Keratinocyte (primary cell): ENCODE measurements around the gene LPAR3. TPM values are rescaled to one million over a fixed set of nuclear protein-coding genes. Genes with fewer than 3 reads are reported as not detected.
A peak's percentile ranks its signal among the peaks of the same experiment; 100 is the strongest.
"Not testable (repeated sequence)": the region's sequence is repeated elsewhere in the genome, so short reads cannot be mapped to it uniquely, and the experiment has no call there.

Source experiments
- DNase-seq: peaks from one replicate; pipeline ENCODE4 v3.0.0-alpha.2; 2011; ENCODE audit warnings: low read depth, missing footprints, low spot score
- FAIRE-seq: peaks from 2 replicates; lab custom pipeline; 2011; peaks lifted over from hg19 to GRCh38; lab: Jason Lieb, UNC
- H2AFZ ChIP-seq: 2 replicates; pipeline ENCODE4 v1.6.0; 2012; ENCODE audit warnings: low read length, control low read depth, inconsistent platforms; ENCODE audit not compliant: control insufficient read depth
- H3K27ac ChIP-seq: 2 replicates; pipeline ENCODE4 v1.5.1; 2011; ENCODE audit warnings: low read length; ENCODE audit not compliant: control insufficient read depth, insufficient read depth
- H3K27me3 ChIP-seq: 3 replicates; pipeline ENCODE4 v1.6.0; 2011; ENCODE audit warnings: low read length; ENCODE audit not compliant: control insufficient read depth, insufficient read depth; ENCODE audit errors: extremely low read depth
- H3K36me3 ChIP-seq, 2 experiments: 2 replicates in 1 of 2; 3 replicates in 1 of 2; pipeline ENCODE4 v1.5.1; 2011; ENCODE audit warnings: low read length in 2 of 2, mild to moderate bottlenecking in 1 of 2; ENCODE audit not compliant: control insufficient read depth in 2 of 2, insufficient read depth in 2 of 2; ENCODE audit errors: extremely low read depth in 1 of 2
- H3K4me1 ChIP-seq: 3 replicates; pipeline ENCODE4 v1.5.1; 2011; ENCODE audit warnings: low read length; ENCODE audit not compliant: control insufficient read depth, insufficient read depth; ENCODE audit errors: extremely low read depth
- H3K4me2 ChIP-seq: 3 replicates; pipeline ENCODE4 v1.6.0; 2011; ENCODE audit warnings: low read depth, low read length; ENCODE audit not compliant: control insufficient read depth, insufficient read depth; ENCODE audit errors: extremely low read depth
- H3K4me3 ChIP-seq, 3 experiments: fragments of 200-600 bp in 1 of 3; sonication (generic) in 1 of 3; 2 replicates in 2 of 3; 3 replicates in 1 of 3; pipeline ENCODE4 v1.5.1; 2011 to 2016; ENCODE audit warnings: low read length in 3 of 3, mild to moderate bottlenecking in 3 of 3, control low read depth in 2 of 3, inconsistent platforms in 1 of 3, low read depth in 1 of 3, mixed read lengths in 1 of 3, mixed run types in 1 of 3, moderate library complexity in 1 of 3; ENCODE audit not compliant: control insufficient read depth in 2 of 3, insufficient read depth in 2 of 3; ENCODE audit errors: extremely low read depth in 1 of 3
- H3K79me2 ChIP-seq: 2 replicates; pipeline ENCODE4 v1.6.0; 2012; ENCODE audit warnings: low read length; ENCODE audit not compliant: control insufficient read depth, insufficient read depth
- H3K9ac ChIP-seq: 3 replicates; pipeline ENCODE4 v1.6.0; 2011; ENCODE audit warnings: low read length; ENCODE audit not compliant: control insufficient read depth, insufficient read depth; ENCODE audit errors: extremely low read depth
- H3K9me1 ChIP-seq: 3 replicates; pipeline ENCODE4 v1.6.0; 2011; ENCODE audit warnings: low read length; ENCODE audit not compliant: control insufficient read depth, insufficient read depth; ENCODE audit errors: extremely low read depth
- H3K9me3 ChIP-seq: 2 replicates; pipeline ENCODE4 v1.5.1; 2012; ENCODE audit warnings: low read depth, low read length; ENCODE audit not compliant: control insufficient read depth
- H4K20me1 ChIP-seq: 3 replicates; pipeline ENCODE4 v1.6.0; 2011; ENCODE audit warnings: low read length; ENCODE audit not compliant: control insufficient read depth, insufficient read depth; ENCODE audit errors: extremely low read depth
- CTCF ChIP-seq, 3 experiments: IDR thresholded peaks in 1 of 3; conservative IDR thresholded peaks in 1 of 3; optimal IDR thresholded peaks in 1 of 3; 2 replicates in 2 of 3; 3 replicates in 1 of 3; pipeline versions ENCODE3 to v1.5.1; 2011; ENCODE audit warnings: low read length in 3 of 3, mild to moderate bottlenecking in 3 of 3, moderate library complexity in 2 of 3, control low read depth in 1 of 3, inconsistent platforms in 1 of 3; ENCODE audit not compliant: insufficient read depth in 2 of 3; ENCODE audit errors: extremely low read depth in 1 of 3
- EZH2 ChIP-seq: IDR thresholded peaks from one replicate; pipeline ENCODE4 v1.6.1; 2012; ENCODE audit warnings: inconsistent platforms, mild to moderate bottlenecking, low read length, moderate library complexity
- dilution Hi-C: fragments of 300-500 bp; cut with MboI; formaldehyde crosslinking; loops from one replicate; pipeline ENCODE4 v1.7.0; 2020; ENCODE audit warnings: low sequenced_read_pairs; ENCODE audit not compliant: extremely low pct_ligation_motif_present
- polyA plus RNA-seq, 5 experiments: library from polyadenylated mRNA; depleted of rRNA in 3 of 5; stranded (reverse) in 3 of 5; stranded (forward) in 1 of 5; unstranded in 1 of 5; fragments of >200 nt; gene quantifications; 1 replicate in 1 of 5; 2 replicates in 3 of 5; 3 replicates in 1 of 5; pipeline versions ENCODE4 v1.2.1 to v1.2.3, GENCODE V29; 2011 to 2012; ENCODE audit warnings: missing spikeins in 2 of 5, low read depth in 1 of 5, low replicate concordance in 1 of 5

The LPAR3 gene
- polyA plus RNA-seq, 1 donor (not counting 4 experiments of a cell fraction or from before 2014, with no cell fraction given) = 42.1 TPM

- FAIRE-seq = peak; percentile 88
- Histone ChIP-seq H4K20me1 (no peaks in the 10 kb centered on the region), H2AFZ (peak overlapping the region; percentile 17), H3K9ac (peak overlapping the region; percentile 14), H3K36me3 (no peaks in the 10 kb centered on the region), H3K4me3 (no peak overlapping the region), H3K4me1 (peaks cover 11% of the 10 kb centered on the region), H3K9me1 (no peaks in the 10 kb centered on the region), H3K4me2 (peak overlapping the region; percentile 9), H3K27ac (peak overlapping the region; percentile 38), H3K9me3 (no peaks in the 10 kb centered on the region), H3K79me2 (no peaks in the 10 kb centered on the region), H3K27me3 (no peaks in the 10 kb centered on the region)
- no peak for DNase-seq
- TF ChIP-seq EZH2 (no peak), CTCF (optimal IDR thresholded peaks at IDR 0.05 in 1 of 3, IDR thresholded peaks at IDR 0.05 in 1 of 3, conservative IDR thresholded peaks at IDR 0.05 in 1 of 3; ENCODE audit: extremely low read depth in 1 of 3, insufficient read depth in 2 of 3, low read length in 3 of 3) (no peak)
- dilution Hi-C loops = no loop called here
Observed at GRCh38 chr1:84907095-84907827, 14.3 kb upstream of the LPAR3 start.

GRCh38 chr1:84902727-84903126 lies 9.7 kb upstream of the LPAR3 start:
- H3K9ac ChIP-seq, H3K36me3 ChIP-seq, H3K79me2 ChIP-seq, dilution Hi-C loops, H3K27me3 ChIP-seq, H3K4me1 ChIP-seq, H3K9me3 ChIP-seq, H3K4me3 ChIP-seq, H2AFZ ChIP-seq, H3K27ac ChIP-seq, H3K4me2 ChIP-seq, FAIRE-seq, H3K9me1 ChIP-seq, DNase-seq, H4K20me1 ChIP-seq: not testable (repeated sequence)

GRCh38 chr1:84899969-84900368 lies 7.0 kb upstream of the LPAR3 start:
- dilution Hi-C loops = no loop called here
- H3K36me3 ChIP-seq = no peaks in the 10 kb centered on the region
- H3K9me3 ChIP-seq = no peaks in the 10 kb centered on the region
- DNase-seq = no peak
- no peak overlapping the region for H2AFZ ChIP-seq
- TF ChIP-seq CTCF (optimal IDR thresholded peaks at IDR 0.05 in 1 of 3, IDR thresholded peaks at IDR 0.05 in 1 of 3, conservative IDR thresholded peaks at IDR 0.05 in 1 of 3; ENCODE audit: extremely low read depth in 1 of 3, insufficient read depth in 2 of 3, low read length in 3 of 3) (no peak), EZH2 (no peak)
- no peak overlapping the region for H3K27ac ChIP-seq
- H4K20me1 ChIP-seq = no peaks in the 10 kb centered on the region
- FAIRE-seq = no peak
- no peak overlapping the region for H3K4me3 ChIP-seq
- no peaks in the 10 kb centered on the region for H3K4me1 ChIP-seq
- H3K4me2 ChIP-seq = no peak overlapping the region
- no peaks in the 10 kb centered on the region for H3K79me2 ChIP-seq
- H3K9ac ChIP-seq = no peak overlapping the region
- no peaks in the 10 kb centered on the region for H3K27me3 ChIP-seq
- H3K9me1 ChIP-seq = no peaks in the 10 kb centered on the region
